Uterus (tissue), 2 donors: Measurements from ENCODE around the gene LHFPL6.

Source experiments
- POLR2A ChIP-seq, 2 donors: fragments of 450-650 bp; IDR thresholded peaks; one replicate each; pipeline ENCODE4 v1.6.1; 2016; ENCODE audit warnings: antibody characterized with exemption in 2 of 2, mild to moderate bottlenecking in 1 of 2, moderate library complexity in 1 of 2
- TF ChIP-seq, protein P1 (sequence below), 4 experiments: fragments of 200-600 bp in 2 of 4; fragments of 450-650 bp in 2 of 4; sonication (generic) in 2 of 4; IDR thresholded peaks; one replicate each; pipeline ENCODE4 v1.5.1; 2016 to 2019; ENCODE audit warnings: antibody characterized with exemption in 4 of 4, mild to moderate bottlenecking in 2 of 4, moderate library complexity in 1 of 4

DNA sequence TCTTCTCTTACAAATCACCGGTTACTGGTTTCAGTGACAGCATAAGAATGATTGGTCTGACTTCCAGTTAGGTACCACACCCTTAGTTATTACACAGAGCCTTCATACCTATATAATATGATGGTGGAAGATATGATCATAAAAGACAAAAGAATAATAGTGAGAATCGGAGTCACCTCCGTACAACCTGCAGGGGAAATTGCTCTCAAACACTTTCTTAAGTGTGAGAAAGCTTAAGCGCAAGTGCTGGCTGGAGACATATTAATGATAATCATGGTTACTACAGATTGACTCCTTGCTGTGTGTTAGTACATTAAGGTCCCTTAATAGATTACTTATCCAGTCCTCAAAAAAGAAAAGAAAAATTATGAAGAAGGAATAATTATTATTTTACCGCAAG lies 1.8 kb upstream of the LHFPL6 start:
- TF ChIP-seq, protein P1, sequence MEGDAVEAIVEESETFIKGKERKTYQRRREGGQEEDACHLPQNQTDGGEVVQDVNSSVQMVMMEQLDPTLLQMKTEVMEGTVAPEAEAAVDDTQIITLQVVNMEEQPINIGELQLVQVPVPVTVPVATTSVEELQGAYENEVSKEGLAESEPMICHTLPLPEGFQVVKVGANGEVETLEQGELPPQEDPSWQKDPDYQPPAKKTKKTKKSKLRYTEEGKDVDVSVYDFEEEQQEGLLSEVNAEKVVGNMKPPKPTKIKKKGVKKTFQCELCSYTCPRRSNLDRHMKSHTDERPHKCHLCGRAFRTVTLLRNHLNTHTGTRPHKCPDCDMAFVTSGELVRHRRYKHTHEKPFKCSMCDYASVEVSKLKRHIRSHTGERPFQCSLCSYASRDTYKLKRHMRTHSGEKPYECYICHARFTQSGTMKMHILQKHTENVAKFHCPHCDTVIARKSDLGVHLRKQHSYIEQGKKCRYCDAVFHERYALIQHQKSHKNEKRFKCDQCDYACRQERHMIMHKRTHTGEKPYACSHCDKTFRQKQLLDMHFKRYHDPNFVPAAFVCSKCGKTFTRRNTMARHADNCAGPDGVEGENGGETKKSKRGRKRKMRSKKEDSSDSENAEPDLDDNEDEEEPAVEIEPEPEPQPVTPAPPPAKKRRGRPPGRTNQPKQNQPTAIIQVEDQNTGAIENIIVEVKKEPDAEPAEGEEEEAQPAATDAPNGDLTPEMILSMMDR (IDR thresholded peaks at IDR 0.05) = no peak
- TF ChIP-seq POLR2A (IDR thresholded peaks at IDR 0.05) = no peak
